HepG2 (cell line): ENCODE results near the gene GCLC. TPM values are rescaled to one million over a fixed set of nuclear protein-coding genes. Genes with fewer than 3 reads are reported as not detected.

Experiments used
- CBX1 ChIP-seq: IDR thresholded peaks from one replicate; pipeline ENCODE4 v1.6.1; 2016; ENCODE audit warnings: antibody characterized with exemption, low read depth
- GTF3A ChIP-seq: sonication (generic); formaldehyde crosslinking; conservative IDR thresholded peaks from 2 replicates; pipeline ENCODE4 v1.4.0; 2020; ENCODE audit warnings: mild to moderate bottlenecking, missing genetic modification reagents
- HNF4A ChIP-seq: sonication (generic); formaldehyde crosslinking; IDR thresholded peaks from 2 replicates; pipeline ENCODE4 v1.4.0; 2020; ENCODE audit warnings: missing genetic modification reagents
- MNT ChIP-seq: fragments of 450-650 bp; IDR thresholded peaks from 2 replicates; pipeline ENCODE4 v1.6.1; 2016
- MYNN ChIP-seq: sonication (generic); formaldehyde crosslinking; IDR thresholded peaks from 2 replicates; pipeline ENCODE4 v1.4.0; 2020; ENCODE audit warnings: mild to moderate bottlenecking, low read depth, missing genetic modification reagents
- NR2F1 ChIP-seq, 2 experiments: fragments of 450-650 bp in 1 of 2; formaldehyde crosslinking in 1 of 2; IDR thresholded peaks; 2 replicates each; pipeline versions ENCODE4 v1.5.0 to v1.6.1; 2016 to 2020; ENCODE audit warnings: mild to moderate bottlenecking in 1 of 2, missing compliant biosample characterization in 1 of 2, missing genetic modification reagents in 1 of 2, moderate library complexity in 1 of 2
- POGK ChIP-seq: sonication (generic); formaldehyde crosslinking; conservative IDR thresholded peaks from 2 replicates; pipeline ENCODE4 v1.8.0; 2022; ENCODE audit warnings: mild to moderate bottlenecking, moderate library complexity, missing genetic modification reagents
- RERE ChIP-seq: IDR thresholded peaks from 2 replicates; pipeline ENCODE4 v1.6.1; 2016; ENCODE audit warnings: low read depth, missing genetic modification reagents, missing compliant biosample characterization
- SIN3A ChIP-seq: IDR thresholded peaks from 2 replicates; pipeline ENCODE4 v1.6.1; 2011; ENCODE audit warnings: low read depth, mild to moderate bottlenecking, control low read depth, low read length, borderline replicate concordance
- SRSF9 ChIP-seq: fragments of 200-400 bp; formaldehyde crosslinking; IDR thresholded peaks from 2 replicates; pipeline ENCODE4 v1.6.1; 2018; ENCODE audit warnings: borderline replicate concordance, mild to moderate bottlenecking, low read depth, low read length; ENCODE audit not compliant: insufficient read depth, poor library complexity, severe bottlenecking
- ZBTB1 ChIP-seq: sonication (generic); formaldehyde crosslinking; IDR thresholded peaks from 2 replicates; pipeline ENCODE4 v1.4.0; 2020; ENCODE audit warnings: missing genetic modification reagents, borderline replicate concordance
- ZFP36 ChIP-seq: fragments of 150-350 bp; IDR thresholded peaks from 2 replicates; pipeline ENCODE4 v1.6.1; 2018; ENCODE audit warnings: borderline replicate concordance, low read length, low read depth; ENCODE audit not compliant: partially characterized antibody
- ZFP62 ChIP-seq: sonication (generic); formaldehyde crosslinking; IDR thresholded peaks from 2 replicates; pipeline ENCODE4 v1.4.0; 2020; ENCODE audit warnings: missing genetic modification reagents
- ZFP82 ChIP-seq: sonication (generic); formaldehyde crosslinking; IDR thresholded peaks from 2 replicates; pipeline ENCODE4 v1.5.1; 2020; ENCODE audit warnings: mild to moderate bottlenecking, missing genetic modification reagents, borderline replicate concordance
- ZMAT3 ChIP-seq: sonication (generic); formaldehyde crosslinking; conservative IDR thresholded peaks from 2 replicates; pipeline ENCODE4 v1.7.0; 2021; ENCODE audit warnings: missing genetic modification reagents
- ZNF143 ChIP-seq: sonication (generic); formaldehyde crosslinking; IDR thresholded peaks from 2 replicates; pipeline ENCODE4 v1.4.0; 2020; ENCODE audit warnings: missing genetic modification reagents
- ZNF256 ChIP-seq: sonication (generic); formaldehyde crosslinking; conservative IDR thresholded peaks from 2 replicates; pipeline ENCODE4 v1.4.0; 2020; ENCODE audit warnings: missing genetic modification reagents
- ZNF451 ChIP-seq: sonication (generic); formaldehyde crosslinking; IDR thresholded peaks from 2 replicates; pipeline ENCODE4 v1.5.0; 2020; ENCODE audit warnings: mild to moderate bottlenecking, missing genetic modification reagents
- ZNF589 ChIP-seq: sonication (generic); formaldehyde crosslinking; conservative IDR thresholded peaks from 2 replicates; pipeline ENCODE4 v1.8.0; 2022; ENCODE audit warnings: mild to moderate bottlenecking, moderate library complexity, missing genetic modification reagents
- ZNF713 ChIP-seq: sonication (generic); formaldehyde crosslinking; IDR thresholded peaks from 2 replicates; pipeline ENCODE4 v1.4.0; 2020; ENCODE audit warnings: mild to moderate bottlenecking, missing genetic modification reagents
- polyA plus RNA-seq, 8 experiments: library from polyadenylated mRNA; depleted of rRNA in 3 of 8; stranded (reverse) in 7 of 8; unstranded in 1 of 8; fragments of >200 nt; fragmentation: Illumina TruSeq in 4 of 8; extraction: Trizol in 4 of 8; gene quantifications; 2 replicates each; pipeline versions ENCODE4 v1.2.1 to v1.2.3, GENCODE V29; 2011 to 2016; ENCODE audit warnings: low read depth in 4 of 8, missing spikeins in 1 of 8, mixed read lengths in 1 of 8; ENCODE audit not compliant: insufficient read depth in 1 of 8
- total RNA-seq, 5 experiments: library from RNA; depleted of rRNA; stranded (reverse); fragments of >200 nt; fragmentation: Illumina TruSeq; extraction: Trizol; gene quantifications; 2 replicates each; pipeline ENCODE4 v1.2.3, GENCODE V29; 2016; ENCODE audit warnings: low read depth in 1 of 5

The GCLC gene
- total and polyA plus RNA-seq, 2 of the 13 experiments (the other 11 are each of a cell fraction or from before 2014, with no cell fraction given), result 35.3 to 84.6 TPM

- TF ChIP-seq ZMAT3 (CRISPR knock-in tag) (peak; percentile 90), ZFP36 (no peak), GTF3A (0 out of 2 replicates have a peak, but pooled peaks have one; percentile 55), ZFP82 (CRISPR knock-in tag) (no peak; the same call in 1 of the 2 replicates), MNT (peak; percentile 71), NR2F1 (CRISPR knock-in tag; IDR thresholded peaks at IDR 0.05) (peak in 1 of 2 experiments; percentile 37; a peak in 2 of 4 replicates), CBX1 (peak; percentile 69), ZNF451 (CRISPR knock-in tag) (0 out of 2 replicates have a peak, but pooled peaks have one; percentile 61), MYNN (CRISPR knock-in tag) (0 out of 2 replicates have a peak, but pooled peaks have one; percentile 86), ZNF589 (CRISPR knock-in tag) (peak; percentile 83; the same call in 1 of the 2 replicates), ZFP62 (CRISPR knock-in tag) (0 out of 2 replicates have a peak, but pooled peaks have one; percentile 71), SIN3A (peak; percentile 96; the same call in 1 of the 2 replicates), ZNF143 (CRISPR knock-in tag) (peak; percentile 54; the same call in 1 of the 2 replicates), POGK (peak; percentile 91), ZNF256 (CRISPR knock-in tag) (peak; percentile 51; the same call in 1 of the 2 replicates), SRSF9 (no peak), ZNF713 (CRISPR knock-in tag) (no peak), HNF4A (peak; percentile 58), ZBTB1 (CRISPR knock-in tag) (0 out of 2 replicates have a peak, but pooled peaks have one; percentile 9), RERE (CRISPR knock-in tag) (0 out of 2 replicates have a peak, but pooled peaks have one; percentile 37)
Measured at GRCh38 chr6:53544470-53545308, at the start of gene GCLC (continued).
